ENCODE data around the gene ANKS3.

Gene ANKS3

GRCh38 chr16:4666537-4667202 lies 67.4 kb downstream of the ANKS3 start:
- no peak for DNase-seq (ENCODE audit: low read depth in 2 of 2)

DNA sequence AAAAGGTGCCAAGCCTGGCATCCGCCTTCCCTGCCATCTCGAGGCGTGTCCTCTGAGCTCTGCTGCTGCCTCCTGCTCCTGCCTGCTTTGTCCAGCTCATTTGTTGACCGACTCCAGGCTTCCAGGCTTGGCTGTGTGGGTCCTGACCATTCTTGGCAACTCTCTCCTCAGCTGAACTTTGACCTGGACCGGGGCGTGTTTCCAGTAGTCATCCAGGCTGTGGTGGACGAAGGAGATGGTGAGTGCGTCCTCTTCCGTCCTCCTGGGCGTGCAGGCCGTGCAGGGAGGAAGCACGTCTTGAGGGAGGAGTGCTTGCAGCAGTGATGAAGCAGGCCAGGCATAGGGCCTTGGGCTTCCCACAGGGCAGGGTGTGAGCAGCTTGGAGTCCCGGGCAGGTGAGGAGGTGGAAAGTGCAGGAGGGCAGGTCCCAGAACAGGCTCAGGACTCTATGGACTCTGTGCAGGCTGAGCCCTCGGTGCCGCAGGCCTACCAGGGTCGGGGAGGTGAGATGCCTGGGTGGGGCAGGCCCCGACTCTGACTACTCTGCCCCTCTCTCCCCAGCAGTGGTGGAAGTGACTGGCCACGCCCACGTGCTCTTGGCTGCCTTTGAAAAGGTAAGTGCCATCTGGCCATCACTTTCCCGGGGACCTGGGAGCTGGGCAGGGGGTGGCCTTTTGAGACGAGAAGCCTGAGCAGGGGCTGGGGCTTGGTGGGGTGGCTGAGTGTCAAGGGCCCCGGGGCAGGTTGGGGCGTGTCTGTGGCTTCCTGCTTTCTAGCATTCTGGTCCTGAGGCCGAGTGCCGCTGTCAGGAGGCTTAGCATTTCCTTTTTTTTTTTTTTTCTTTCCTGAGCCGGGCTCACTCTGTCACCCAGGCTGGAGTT lies 69.3 kb downstream of the ANKS3 start:
- peak; percentile 20 to 24 for DNase-seq (ENCODE audit: low read depth in 2 of 2)

DNA sequence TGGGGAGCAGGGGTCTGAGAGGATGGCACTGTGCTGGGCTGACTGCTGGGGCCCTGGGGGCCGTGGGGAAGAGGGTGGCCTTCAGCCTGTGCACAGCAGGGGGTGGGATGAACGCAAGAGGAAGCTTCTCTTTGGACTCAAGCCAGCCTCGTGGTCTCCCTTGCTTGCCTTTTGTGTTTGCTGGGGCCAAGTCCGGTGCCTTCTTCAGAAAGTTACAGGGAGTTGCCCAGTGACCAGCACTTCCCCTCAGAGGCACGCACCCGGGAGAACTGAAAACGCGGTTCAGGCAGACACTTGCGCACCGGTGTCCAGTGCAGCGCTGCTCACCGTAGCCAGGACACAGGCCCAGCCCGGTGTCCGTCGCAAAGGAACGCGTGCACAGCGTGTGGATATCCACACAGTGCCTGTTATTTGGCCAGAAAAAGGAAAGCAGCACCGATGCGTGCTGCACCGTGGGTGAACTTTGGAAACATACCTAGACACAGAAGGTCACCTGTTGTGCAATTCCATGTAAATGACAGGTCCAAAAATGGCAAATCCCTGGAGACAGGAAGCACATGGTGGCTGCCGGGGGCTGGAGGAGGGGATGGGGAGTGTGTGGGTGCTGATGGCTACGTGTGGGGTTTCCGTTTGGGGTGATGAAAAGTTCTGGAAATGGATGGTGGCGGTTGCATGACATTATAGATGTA lies 70.2 kb downstream of the ANKS3 start:
- DNase-seq (ENCODE audit: low read depth in 2 of 2) = no peak

- no peak for DNase-seq (ENCODE audit: low read depth in 2 of 2)
These were observed 70.7 kb downstream of the ANKS3 start for GRCh38 chr16:4663465-4663776.

- no peak for DNase-seq (ENCODE audit: low read depth in 2 of 2)
These were observed 72.4 kb downstream of the ANKS3 start for GRCh38 chr16:4661661-4662060.

GRCh38 chr16:4660454-4661007 lies 73.5 kb downstream of the ANKS3 start:
- peak; percentile 51 to 75 for DNase-seq (ENCODE audit: low read depth in 2 of 2)

DNA sequence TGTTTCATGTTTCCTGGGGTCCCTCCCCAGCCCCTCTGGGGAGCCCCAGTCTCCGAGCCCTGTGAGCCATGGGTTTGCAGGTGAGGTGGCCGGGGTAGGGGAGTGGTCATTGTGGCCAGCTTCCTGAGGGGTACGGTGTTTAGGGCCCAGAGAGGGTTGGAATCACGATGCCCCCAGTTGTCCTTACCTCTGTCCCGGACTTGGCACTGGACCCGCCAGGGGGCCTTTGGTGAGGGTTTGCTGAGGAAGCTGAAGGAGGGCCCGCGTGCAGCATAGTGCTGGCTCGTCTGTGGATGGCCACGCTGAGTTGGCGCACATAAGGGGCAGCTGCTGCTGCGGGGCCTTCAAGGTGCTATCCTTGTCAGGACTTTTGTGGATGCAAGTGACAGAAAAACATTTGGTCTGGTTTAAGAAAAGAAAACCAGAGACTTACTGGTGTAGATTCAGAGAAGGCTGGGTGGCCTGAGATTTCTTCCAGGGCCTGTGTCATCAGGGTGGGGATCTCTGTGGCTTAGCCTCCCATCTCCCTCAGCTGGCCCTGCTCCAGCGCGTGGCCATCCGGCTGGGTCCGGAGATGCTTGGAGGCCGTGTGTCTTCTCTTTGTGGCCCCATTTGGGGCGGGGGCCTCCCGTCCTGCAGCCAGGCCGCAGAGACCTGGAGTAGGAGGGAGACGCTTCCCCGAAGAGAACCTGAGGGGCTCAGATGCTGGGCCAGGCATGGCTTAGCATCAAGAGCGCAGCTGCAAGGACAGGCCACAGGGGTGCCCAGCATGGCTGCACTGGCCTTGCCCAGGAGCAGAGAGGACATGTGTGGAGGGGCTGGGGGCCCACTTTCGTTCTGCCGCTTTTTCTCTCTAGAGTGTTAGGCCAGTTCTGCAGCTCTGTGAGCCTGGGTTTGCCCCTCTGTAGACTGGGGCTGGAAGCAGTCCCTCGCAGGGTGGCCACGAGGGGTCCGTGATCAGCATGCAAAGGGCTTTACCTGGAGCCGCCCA lies 74.4 kb downstream of the ANKS3 start:
- no peak for DNase-seq (ENCODE audit: low read depth in 2 of 2)

DNA sequence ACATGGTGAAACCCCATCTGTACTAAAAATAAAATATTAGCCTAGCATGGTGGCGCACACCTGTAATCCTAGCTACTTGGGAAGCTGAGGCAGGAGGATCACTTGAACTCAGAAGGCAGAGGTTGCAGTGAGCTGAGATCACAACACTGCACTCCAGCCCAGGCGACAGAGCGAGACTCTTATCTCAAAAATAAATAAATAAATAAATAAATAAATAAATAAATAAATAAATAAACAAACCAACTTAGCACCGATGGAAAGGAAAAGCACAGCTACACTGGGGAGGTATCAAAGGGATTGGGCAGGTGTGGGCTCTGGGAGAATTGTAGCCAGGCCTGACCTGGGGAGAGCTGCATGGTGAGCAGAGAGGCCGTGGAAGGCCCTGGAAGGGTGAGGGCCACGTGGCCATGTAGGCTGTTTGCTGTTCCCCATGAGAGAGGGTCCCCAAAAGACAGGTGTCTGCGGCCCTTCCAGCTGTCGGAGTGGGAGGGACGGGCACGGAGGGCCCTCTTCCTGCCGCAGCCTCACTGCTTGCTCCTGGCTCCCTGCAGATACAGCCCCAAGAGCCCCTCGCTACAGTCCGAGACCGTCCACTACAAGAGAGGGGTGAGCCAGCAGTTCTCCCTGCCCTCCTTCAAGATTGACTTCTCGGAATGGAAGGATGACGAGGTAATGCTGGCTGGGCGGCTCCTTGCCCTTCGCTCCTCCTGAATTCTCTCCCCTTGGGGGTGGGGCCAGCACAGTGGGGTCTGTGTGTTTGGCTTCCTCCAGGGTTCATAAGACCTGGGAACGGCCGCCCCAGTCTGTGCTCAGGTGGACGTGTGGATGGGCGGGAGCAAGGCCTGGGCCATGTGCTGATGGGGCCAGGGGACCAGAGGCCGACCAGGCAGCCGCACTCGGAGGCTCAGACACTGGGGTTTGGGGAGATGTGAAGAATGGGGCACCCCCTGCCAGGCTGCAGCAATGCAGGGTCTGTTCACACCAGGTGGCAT lies 77.1 kb downstream of the ANKS3 start:
- no peak for DNase-seq (ENCODE audit: low read depth in 2 of 2)

GRCh38 chr16:4656221-4656620 lies 77.8 kb downstream of the ANKS3 start:
- no peak for DNase-seq (ENCODE audit: low read depth in 2 of 2)

- no peak for DNase-seq (ENCODE audit: low read depth in 2 of 2)
These were observed 78.3 kb downstream of the ANKS3 start for GRCh38 chr16:4655801-4656200.

DNA sequence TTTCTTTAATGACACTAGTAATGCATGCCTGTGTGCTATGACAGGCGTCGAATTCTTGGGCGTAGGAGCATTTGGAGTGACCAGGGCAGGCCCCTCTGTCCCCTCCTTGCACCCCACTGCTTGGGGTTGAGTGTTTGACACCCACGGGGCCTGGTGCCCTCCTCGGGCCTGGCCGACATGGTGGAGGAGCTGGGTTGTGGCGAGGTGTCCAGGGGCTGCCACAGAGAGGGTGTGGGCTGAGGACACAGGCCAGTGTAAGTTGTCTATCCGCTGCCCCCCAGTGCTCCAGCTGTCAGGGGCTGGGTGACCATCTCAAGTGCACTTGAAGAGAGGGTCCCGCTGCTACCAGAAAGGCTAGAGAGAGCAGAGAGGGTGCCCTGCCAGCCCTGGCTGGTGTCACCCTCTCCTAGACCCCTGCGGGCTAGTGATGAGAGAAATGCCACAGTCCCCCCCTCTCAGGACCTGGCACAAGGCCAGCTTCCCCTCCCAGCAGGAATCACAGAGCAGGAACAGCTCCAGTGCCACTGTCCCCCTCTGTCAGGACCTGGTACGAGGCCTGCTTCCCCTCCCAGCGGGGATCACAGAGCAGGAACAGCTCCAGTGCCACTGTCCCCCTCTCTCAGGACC lies 79.0 kb downstream of the ANKS3 start:
- DNase-seq (ENCODE audit: low read depth in 2 of 2) = no peak

- DNase-seq (ENCODE audit: low read depth in 2 of 2) = no peak
These were observed 79.8 kb downstream of the ANKS3 start for GRCh38 chr16:4654011-4654963.

GRCh38 chr16:4652561-4652960 lies 81.5 kb downstream of the ANKS3 start:
- DNase-seq (ENCODE audit: low read depth in 2 of 2) = no peak

DNA sequence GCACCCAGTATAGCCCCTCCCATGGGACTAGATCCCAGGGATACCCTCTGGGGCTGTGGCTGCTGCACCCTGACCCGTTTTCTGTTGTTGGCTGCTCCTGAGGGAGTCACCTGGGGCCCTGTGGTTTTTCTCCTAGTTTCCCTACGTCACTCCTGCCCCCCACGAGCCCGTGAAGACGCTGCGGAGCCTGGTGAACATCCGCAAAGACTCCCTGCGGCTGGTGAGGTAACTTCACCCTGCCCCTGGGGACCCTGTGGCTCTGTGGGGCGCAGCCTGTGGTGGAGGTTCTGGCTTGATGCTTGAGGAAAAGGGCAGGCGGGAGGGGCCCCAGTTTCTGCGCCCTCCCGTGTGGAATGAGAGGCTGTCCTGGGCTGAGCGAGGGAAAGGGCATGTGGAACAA lies 82.2 kb downstream of the ANKS3 start:
- DNase-seq (ENCODE audit: low read depth in 2 of 2) = no peak

DNA sequence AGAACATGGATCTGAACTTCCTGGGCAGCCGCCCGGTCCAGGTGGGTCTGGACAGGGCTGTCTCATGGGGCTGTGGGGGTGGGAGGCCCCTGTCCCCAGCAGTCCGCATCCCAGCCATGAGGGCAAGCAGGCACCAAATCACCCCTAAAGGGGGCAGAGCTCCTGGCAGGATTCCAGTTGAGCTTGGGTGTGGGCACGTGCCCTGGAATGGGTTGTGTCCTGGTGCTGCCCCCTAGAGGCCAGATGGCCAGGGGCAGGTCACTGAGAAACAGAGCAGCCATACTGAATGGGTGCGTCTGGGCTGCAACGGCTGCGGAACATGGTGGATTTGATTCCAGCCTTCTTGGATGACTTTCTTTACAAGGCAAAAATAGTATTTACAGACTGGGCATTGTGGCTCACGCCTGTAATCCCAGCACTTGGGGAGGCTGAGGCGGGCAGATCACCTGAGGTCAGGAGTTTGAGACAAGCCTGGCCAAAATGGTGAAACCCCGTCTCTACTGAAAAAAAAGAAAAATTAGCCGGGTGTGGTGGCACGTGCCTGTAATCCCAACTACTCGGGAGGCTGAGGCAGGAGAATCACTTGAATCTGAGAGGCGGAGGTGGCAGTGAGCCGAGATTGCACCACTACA lies 83.5 kb downstream of the ANKS3 start:
- peak; percentile 63 to 71 for DNase-seq (ENCODE audit: low read depth in 2 of 2)

GRCh38 chr16:4649744-4650442 lies 84.2 kb downstream of the ANKS3 start:
- no peak for DNase-seq (ENCODE audit: low read depth in 2 of 2)

- DNase-seq (ENCODE audit: low read depth in 2 of 2) = no peak
These were observed 85.2 kb downstream of the ANKS3 start for GRCh38 chr16:4648917-4649316.

Data from stimulated activated CD4-positive, alpha-beta T cell treated with anti-CD3 and anti-CD28 coated beads, Interleukin-1b, Interleukin-23, amount 100 ng/mL, for 4 hours (primary cell).